GM19043 (cell line): Measurements from ENCODE around the gene KSR1.

ENCODE experiments used
- ATAC-seq: cut with Tn5 transposase; IDR thresholded peaks from one replicate; pipeline ENCODE4 v1.9.1; 2021; ENCODE audit warnings: low read depth; ENCODE audit not compliant: unreplicated experiment

Gene KSR1

DNA sequence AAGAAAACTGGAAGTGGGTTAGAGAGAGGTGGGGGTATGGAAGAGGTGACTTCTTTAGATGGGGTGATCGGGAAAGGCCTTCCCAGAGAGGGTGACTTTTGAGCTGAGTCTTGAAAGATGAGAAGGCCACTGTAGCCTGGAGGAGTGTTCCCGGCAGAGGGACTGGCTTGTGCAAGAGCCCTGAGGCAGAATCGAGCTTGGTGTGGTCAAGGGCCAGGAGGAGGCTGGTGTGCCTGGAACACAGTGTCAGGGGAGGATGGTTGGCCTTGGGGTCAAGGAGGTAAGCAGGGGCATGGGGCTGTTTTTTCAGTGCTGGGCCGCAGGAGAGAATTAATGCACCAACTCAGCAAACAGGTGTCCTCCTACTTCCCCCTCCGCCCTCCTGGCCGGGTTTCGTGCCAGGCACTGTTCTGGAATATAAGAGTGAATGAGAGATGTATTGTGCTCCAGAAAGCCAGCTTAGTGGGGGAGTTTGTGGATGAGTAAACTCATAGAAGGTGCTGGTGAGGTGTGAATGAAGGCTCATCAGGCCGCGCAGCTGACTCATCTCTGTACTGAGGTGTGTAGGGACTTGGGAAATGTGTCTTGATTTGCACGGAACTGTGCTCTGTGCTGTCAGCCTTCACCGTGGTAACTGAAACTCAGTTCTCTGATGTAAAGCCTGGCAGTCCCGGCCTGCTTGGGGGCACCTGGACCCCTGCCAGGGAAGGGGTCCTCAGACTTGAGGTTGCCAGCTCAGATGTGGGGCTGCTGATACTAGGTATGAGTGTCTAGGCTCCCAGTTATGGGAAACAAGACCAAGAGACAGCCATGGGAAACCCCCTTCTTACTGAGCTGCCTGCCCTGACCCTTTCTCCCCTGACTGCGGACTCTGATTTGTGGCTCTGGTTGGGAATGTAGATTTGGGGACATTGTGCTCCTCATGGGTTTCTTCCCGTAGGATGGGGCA is 15.3 kb downstream of the KSR1 start:
- peak; percentile 66 for ATAC-seq

DNA sequence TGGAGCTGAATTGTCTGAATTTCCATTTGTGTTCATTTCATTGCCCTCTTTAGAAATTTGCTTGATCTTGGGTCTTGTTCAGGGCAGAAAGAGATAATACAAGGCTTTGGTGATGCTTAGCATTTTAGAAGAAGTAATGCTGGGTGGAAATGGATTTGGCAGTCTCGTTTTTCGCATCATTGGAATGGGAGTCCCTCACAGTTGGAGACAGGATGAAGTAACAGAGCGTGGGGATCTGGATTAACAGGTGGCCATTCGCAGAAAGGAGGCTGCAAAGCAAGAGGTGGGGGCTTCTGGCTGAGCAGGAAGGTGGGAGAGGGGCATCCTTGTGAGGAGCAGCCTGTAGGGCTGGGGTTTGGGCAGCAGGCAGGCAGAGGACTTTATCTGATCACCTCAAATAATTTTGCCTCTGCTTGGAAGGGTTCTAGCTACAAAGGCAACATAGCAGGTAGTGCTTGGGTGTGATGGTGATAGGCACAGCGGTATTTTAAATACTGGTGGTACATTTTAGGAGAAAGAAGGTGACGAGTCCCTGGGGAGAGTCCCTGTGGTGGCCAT is 17.0 kb downstream of the KSR1 start:
- ATAC-seq, result peak; percentile 35

DNA sequence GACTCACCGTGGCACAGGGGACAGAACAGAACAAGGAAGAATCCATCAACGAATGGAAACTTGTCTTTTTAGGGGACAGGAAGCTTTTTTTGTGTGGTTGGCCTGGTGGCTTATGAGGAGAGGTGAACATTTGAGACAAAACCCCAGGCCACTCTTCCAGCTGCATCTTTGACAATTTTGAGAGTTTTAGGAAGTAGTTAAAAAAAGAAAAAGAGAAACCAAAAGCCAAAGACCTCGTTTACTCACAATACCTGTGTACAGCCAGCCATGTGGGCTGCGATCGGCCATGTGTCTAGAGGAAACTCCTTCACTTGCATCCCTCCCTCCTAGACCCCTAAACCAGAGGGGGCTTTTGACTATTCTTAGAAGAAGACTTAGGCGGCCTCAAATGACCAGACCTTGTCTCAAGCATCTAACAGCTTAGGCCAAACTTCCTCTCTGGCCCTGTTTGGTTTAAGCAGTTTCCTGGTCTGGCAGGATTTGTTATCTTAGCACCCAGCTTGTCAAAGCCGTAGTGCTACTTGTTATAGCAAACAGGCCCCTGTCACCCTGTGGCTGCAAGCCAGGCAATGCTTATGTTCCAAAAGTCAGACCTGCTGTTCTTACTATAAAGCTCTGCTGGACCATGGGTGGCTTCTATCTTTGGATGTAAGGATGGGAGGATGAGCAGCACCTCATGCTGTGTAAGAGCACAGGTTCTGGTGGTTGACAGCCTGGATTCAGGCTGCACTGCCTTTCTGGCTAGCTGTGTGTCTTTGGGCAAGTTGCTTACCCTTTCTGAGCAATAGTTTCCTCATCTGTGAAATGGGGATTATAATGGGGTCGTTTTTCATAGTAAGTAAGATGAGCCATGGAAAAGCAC is 17.7 kb downstream of the KSR1 start:
- peak; percentile 27 for ATAC-seq

DNA sequence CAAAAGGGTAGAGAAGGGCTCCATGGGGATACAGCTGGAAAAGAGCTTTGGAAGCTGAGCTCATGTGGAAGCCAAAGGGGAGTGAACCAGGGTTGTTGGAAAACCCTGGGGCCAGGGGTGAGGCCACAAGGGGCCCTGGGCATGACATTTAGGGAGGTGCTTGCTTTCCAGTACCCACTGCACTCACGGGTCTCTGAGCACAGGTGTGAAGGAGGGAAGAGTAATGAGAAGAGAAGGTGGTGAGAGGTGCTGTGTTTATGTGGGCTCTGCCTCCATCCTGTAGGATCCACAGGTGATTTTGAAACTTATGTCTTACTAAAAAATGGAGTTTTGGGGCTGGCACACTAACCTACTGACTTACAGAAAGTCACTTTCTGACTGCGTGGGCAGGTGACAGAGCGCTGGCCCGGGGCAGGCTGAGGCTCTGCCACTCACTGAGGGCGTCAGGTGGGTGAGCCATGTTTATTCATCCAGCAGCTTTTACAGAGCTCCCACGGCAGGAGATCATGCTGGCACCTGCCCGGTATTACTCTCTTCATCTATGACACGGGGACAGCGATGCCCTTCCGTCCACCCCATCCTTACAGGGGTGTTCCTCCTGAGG is 18.9 kb downstream of the KSR1 start:
- no peak for ATAC-seq

DNA sequence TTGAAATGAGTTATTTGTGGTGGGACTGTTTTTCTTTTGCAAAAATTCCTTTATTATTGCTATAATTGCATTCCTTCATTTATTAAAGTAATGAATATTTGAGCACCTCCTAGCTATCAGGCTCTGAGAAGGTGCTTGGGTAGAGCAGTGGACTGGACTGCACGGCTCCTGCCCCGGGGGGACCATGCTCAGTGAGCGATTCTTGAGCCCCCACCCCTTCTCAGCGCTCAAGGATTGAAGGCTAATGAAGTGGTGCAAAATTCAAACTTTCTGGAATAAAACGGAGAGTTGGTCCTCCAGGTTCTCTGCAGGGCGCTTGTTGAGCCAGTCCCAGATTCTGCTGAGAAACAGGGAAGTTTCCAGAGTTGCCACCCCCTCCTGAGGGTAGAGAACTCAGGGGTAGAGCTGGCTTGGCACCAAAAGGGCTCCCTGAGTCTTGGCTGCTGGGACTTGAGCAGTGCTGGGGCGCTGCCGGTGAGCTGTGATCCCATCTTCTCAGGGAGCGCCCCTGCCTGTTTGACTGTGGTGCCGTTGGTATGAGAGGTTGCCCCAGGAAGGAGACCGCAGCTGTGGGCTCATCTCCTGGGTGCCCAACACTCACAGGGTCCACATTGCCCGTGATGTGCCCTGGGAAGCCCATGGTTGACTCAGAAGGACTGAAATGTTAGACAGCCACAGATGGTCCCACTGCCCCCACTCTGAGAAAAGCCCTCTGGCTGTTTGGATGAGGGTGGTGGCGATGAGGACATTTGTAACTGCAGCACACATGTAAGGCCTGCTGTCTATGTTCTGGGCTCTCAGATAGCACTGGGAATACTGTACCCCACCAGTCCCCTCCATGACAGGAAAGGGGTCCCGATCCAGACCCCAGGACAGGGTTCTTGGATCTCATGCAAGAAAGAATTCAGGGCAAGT is 20.0 kb downstream of the KSR1 start:
- no peak for ATAC-seq

DNA sequence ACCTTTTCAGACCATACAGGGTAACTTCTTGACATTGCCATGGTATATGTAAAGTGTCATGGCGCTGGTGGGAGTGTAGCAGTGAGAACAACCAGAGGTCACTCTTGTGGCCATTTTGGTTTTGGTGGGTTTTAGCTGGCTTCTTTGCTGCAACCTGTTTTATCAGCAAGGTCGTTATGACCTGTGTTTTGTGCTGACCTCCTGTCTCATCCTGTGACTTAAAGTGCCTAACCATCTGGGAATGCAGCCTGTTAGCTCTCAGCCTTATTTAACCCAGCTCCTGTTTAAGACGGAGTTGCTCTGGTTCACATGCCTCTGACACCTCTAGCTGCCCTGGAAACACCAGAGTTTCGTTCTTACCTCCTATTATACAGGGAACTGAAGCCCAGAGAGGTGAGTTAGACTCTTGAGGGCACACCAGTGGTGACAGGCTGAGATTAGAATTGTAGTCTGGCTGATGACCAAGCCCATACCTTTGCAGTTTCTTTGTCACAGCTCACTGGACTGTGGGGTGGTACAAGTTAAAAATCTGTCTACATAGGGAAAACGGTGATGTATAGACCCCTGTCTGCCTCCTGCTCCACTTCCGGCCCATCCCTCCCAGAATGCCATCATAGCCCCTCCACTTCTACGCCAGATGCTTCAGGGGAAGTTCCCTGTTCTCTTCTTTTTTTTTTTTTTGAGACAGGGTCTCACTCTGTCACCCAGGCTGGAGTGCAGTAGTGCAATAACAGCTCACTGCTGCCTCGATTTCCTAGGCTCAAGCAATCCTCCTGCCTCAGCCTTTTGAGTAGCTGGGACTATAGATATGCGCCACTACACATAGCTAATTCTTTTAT is 21.0 kb downstream of the KSR1 start:
- peak; percentile 36 for ATAC-seq

DNA sequence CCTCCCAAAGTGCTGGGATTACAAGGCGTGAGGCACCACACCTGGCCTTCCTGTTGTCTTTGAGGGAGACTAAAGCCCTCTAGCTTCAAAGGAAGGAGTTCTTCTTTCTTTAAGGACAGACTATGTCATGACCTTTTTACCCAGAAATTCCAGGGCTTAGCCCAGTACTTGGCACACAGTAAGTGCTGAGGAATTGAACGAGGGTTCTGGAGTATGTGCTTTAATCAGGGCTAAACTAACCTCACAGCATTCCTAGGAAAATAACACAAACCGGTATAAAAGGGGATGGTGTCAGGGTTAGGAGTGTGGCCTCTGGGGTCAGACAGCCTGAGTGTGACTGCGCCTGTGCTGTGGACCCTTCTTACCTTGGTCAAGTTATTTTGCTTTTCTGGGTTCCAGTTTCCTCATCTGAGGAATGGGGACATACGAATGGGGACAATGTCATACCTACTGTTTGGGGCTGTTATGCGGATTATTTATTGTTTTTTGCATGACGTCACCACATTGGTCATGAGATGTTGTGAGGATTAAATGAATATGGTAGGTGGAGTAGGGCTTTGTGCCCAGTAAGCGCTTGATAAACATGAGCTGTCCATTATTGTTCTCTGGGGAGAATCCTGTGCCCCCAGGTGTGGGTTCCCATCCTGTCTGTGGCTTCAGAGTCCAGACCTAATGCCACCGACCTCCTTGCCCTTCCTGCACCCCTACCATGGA is 21.9 kb downstream of the KSR1 start:
- no peak for ATAC-seq

DNA sequence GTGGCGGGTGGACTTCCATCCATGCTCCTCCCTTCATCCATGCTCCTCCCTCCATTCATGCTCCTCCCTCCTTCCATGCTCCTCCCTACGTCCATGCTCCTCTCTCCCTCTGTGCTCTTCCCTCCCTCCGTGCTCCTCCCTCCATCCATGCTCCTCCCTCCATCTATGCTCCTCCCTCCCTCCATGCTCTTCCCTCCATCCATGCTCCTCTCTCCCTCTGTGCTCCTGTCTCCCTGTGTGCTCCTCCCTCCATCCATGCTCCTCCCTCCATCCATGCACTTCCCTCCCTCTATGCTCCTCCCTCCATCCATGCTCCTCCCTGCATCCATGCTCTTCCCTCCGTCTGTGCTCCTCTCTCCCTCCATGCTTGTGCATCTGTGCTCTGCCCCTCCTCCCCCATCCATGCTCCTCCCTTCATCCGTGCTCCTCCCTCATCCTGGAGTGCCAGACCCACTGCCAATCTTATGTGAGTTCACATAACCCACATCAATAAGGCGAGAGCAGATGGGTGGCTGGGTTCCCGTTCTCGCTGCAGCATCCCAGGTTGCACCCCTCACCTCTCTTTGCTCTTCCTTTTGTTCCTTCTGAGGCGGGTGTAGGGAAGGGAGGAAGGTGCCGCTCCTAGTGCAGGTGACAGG is 22.8 kb downstream of the KSR1 start:
- ATAC-seq, result no peak

DNA sequence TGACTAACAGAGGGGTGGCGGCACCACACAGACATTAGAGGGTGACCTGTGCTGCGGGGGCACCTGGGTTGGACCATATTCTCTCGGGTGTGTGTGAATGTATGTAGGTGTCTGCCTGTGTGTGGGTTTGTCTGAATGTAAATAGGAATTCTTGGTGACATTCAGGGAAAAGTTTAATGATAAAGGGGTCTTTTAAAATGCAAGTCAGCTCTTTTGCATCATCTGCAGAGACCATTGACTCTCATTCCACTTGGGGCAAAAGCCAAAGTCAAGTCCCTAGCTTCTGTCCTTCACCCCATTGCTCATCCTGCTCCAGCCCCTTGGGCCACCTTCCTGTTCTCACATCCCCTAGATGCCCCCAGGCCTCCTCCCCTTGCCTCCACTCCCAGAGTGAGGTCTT is 23.6 kb downstream of the KSR1 start:
- no peak for ATAC-seq

DNA sequence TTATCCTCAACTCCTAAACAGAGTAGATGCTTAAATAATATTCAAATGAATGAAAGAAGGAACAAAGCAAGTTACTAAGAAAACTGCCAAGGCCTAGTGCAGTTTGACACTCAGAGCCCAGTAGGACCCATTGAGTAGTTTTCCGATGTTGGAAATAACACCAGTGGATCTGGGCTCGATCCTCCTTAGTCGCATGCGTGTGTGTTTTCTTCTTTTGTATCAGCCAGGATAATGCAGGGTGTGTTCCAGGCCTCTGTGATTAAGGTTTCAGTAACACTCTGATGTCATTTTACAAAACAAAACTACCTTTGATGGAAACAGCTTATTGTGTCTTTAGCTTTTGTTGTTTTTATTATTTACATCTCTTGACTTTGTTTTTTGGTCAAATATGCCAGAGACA is 24.5 kb downstream of the KSR1 start:
- ATAC-seq, result no peak

DNA sequence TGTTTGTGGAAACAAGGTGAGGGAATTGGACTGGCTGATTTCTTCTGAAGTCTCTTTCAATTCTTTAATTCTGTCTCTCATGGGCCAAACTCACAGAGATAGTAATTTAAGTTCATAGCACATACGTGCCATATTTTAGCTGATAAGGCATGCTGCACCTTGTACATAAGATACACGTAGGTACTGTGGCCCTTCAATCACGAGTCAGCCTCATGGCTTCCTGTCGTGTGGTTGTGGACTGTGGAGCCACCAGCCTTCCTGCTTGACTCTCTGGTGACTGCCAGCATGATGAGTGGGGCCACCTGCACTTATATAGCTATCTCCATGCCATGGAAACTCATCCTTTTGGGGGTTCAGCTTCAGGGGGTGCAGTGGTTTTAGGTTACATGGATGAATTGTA is 25.1 kb downstream of the KSR1 start:
- peak; percentile 55 for ATAC-seq

DNA sequence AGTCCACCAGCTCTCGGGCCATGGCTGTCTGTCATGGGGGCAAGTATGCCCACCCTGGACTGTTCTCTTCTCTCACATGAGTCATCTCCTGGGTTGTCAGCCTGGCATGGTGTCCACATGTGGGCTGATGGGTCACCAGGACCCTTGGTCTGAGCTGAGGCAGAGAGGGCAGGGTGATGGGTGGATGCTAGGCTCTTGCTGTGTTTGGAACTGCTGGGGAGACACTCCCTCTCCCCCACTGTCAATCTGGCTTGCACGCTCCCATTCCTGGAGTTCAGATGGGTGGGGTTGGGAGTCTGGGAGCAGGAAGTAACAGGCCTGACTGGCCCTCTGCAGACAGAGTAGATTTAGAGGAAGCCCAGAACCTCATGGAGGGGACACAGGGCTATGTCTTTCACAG is 28.9 kb downstream of the KSR1 start:
- no peak for ATAC-seq

DNA sequence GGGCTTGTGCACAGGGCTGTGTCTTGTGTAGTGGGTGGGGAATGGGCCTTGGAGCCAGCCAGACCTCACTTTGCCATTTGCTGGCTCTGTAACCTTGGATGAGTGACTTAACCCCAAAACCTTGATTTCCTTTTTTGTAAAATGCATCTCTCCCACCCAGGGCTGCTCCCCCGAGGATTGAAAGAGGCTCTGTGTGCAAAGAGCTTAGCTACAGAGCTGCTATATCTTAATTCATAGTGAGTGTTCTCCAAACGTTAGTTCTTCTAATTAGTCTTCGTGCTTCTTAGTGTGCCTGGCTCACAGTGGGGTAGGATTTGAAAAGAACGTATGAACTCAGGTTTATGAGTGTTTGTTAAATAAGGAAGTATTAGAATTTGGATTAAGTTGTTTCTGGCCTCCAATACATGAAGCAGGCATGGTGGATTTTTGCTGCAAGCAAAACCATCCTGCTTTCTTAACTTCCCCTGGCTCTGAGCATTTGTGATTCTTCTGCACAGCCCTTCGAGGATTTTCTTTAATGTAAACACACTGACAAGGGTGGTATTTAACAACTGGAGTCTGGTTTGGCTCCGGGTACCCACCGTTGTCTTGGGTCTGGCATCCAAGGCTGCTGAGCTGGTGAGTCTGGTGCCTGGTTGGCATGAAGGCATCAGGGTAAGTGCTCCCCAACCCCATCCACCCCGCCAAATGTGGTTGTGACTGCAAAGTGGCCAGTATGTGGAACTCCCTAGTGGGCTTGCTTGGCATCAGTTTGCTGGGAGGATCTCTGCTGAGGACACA is 29.7 kb downstream of the KSR1 start:
- no peak for ATAC-seq

DNA sequence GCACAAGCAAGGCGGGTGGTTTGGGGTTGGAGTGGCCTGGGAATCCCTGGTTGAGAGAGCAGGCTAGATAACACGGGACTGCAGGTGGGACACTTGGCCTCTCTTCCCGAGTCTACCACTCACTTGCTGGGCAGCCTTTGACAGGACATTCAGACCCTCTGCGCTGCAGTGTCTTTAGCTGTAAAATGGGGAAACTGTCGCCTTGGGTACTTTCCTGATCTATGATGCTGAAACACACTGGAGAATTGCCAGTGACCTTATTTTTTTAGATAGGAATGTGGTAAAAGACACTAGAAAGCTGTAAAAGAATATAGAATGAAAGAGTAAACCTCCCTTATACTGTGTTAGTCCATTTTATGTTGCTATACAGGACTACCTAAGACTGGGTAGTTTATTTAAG is 30.5 kb downstream of the KSR1 start:
- ATAC-seq, result no peak

DNA sequence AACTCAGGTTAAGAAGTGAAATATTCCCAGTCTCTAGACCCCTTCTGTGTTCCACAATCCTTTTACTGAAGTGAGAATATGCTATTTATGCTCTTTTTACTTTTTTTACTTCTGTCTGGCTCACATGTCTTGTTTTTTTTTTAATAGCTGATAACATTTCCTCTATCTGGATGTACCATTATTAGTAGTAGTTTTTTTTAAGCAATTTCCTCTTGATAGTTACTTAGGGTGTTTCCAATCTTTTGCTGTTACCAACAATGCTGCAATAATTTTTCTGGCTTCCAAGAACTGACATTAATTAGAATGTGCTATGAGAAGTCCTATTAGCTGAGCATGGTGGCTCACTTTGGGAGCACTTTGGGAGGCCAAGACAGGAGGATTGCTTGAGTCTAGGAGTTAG is 32.0 kb downstream of the KSR1 start:
- ATAC-seq, result no peak

DNA sequence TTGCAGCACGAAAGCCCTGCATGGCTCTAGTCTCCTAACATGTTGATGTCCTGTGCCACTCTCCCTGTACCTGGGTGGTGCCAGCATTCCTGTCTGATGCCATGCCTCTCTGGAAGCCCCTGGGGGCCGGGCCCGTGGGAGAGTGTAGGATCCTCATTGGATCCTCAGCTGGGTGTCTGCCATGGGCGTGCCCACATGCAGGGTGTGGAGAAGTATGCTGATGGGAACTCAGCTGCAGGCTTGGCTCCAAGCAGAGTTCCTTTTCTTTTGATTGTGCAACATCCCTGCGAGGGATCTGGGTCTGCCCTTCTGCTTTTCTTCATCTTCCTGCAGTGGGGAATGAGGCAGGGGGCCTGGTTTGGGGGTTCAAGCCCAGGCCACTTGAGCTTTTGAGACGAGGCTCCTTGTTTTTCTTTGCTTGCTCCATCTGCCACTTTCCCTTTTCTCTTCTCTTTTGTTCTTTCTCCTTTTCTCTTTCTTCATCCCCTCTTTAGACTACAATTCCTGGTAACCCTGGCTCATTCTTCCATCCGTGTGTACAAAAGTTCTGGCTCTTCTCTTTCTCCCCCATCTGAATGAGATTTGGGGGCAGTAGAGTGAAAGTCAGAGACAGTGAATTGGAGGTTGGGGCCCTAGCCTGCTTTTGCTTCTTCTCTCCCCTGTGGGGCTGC is 32.9 kb downstream of the KSR1 start:
- no peak for ATAC-seq

DNA sequence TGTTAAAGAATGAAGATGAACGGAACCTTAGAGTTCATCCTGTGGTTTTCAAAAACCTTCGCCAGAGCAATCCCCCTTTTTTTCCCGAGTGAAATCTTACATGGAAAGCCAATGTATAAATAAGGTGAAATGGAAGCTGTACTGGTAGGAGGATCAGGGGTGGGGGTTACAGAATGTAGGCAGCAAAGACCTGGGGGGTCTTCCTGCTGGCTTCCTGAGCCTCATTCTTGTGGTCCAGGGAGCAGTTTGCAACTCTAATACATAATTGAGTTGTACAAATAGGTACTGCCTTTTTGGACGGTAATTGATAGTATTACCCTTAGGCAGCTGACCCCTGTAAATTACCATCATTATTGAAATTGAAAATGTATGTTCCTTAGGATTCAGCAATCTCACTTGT is 34.1 kb downstream of the KSR1 start:
- ATAC-seq, result no peak
